Thyroid gland (tissue), 4 donors: Measurements from ENCODE around the gene DOC2A. TPM values are rescaled to one million over a fixed set of nuclear protein-coding genes. Genes with fewer than 3 reads are reported as not detected.

Experiments
- DNase-seq, 2 donors: peaks; one replicate each; pipeline ENCODE4 v3.0.0-alpha.2; 2019
- H3K27ac ChIP-seq, 3 donors: fragments of 200-600 bp; sonication (generic); 1 replicate in 2 of 3; 2 replicates in 1 of 3; pipeline ENCODE4 v1.5.1; 2016 to 2019; ENCODE audit warnings: mild to moderate bottlenecking in 1 of 3, moderate library complexity in 1 of 3
- H3K27me3 ChIP-seq: fragments of 200-600 bp; sonication (generic); one replicate; pipeline ENCODE4 v1.5.1; 2019
- H3K36me3 ChIP-seq, 2 donors: fragments of 200-600 bp; sonication (generic); one replicate each; pipeline ENCODE4 v1.5.1; 2016 to 2019
- H3K4me1 ChIP-seq, 2 donors: fragments of 200-600 bp; sonication (generic); one replicate each; pipeline ENCODE4 v1.5.1; 2017 to 2019
- H3K4me3 ChIP-seq, 3 donors: fragments of 200-600 bp; sonication (generic); replicated peaks in 1 of 3; 1 replicate in 2 of 3; 2 replicates in 1 of 3; pipeline ENCODE4 v1.5.1; 2016; ENCODE audit warnings: mild to moderate bottlenecking in 1 of 3
- H3K9me3 ChIP-seq: fragments of 200-600 bp; sonication (generic); one replicate; pipeline ENCODE4 v1.5.1; 2017
- POLR2A ChIP-seq, 2 donors: fragments of 450-650 bp; IDR thresholded peaks; one replicate each; pipeline ENCODE4 v1.6.1; 2017; ENCODE audit warnings: antibody characterized with exemption in 2 of 2, mild to moderate bottlenecking in 2 of 2, moderate library complexity in 1 of 2
- WGBS, 2 donors: methylation state at CpG; one replicate each; pipeline ENCODE4 v1.1.5; 2017; 5-methylcytosine and 5-hydroxymethylcytosine counted together
- intact Hi-C: fragments of 100-400 bp; cut with DNase I; formaldehyde crosslinking; loops from one replicate; pipeline ENCODE4 v1.15.1; 2023
- total RNA-seq, 4 donors: library from RNA; depleted of rRNA; stranded (reverse); fragments of >200 nt; gene quantifications; one replicate each; pipeline ENCODE4 v1.2.3, GENCODE V29; 2016
- TF ChIP-seq, protein P1 (sequence below), 6 experiments: fragments of 200-600 bp in 3 of 6; fragments of 450-650 bp in 3 of 6; sonication (generic) in 3 of 6; IDR thresholded peaks; one replicate each; pipeline ENCODE4 v1.5.1; 2016 to 2019; ENCODE audit warnings: antibody characterized with exemption in 6 of 6, mild to moderate bottlenecking in 2 of 6, inconsistent platforms in 1 of 6, moderate library complexity in 1 of 6

DOC2A gene
- total RNA-seq, 4 donors from 2014 or later = 0.22 to 1.2 (median 0.94) TPM; not detected in 1

DNA sequence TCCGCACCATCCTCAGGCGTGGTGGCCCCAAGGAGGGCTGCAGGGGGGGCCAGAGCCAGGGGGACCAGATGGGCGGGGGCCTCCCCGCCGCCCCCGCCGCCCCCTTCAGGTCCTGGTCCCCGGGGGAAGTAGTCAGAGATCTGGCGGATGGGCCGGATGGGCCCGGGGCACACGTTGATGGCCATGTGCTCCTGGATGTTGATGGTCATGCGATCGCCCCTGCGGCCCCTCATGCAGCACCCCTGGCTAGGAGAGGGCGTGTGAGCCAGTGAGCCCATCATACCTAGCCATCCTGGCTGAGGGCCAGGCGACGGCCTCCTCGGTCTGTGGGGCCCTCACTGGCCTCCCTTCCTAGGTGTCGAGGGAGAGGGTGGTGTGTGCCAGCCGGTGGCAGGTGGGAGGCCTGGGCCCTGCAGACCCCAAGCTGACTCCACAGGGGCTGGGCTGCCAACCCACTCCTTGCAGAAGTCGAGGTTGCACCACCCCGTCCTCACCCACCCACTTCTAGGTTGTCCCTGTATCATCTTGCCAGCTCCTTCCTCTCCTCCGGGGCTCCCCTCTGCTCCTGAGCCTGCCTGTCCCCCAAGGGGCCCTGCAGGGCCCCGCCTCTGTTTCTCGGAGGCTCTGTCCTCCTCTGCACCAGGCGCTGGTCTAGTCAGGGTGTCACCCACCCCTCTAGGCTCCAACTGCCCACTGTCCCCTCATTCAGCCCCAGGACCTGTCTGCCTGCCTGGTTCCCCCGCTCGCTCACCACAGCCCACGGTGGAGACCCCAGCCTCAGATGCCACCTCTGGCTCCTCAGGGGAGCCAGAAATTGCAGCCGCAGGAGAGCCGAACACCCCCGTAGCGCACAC lies 610 bp downstream of the DOC2A start:
- TF ChIP-seq, protein P1, sequence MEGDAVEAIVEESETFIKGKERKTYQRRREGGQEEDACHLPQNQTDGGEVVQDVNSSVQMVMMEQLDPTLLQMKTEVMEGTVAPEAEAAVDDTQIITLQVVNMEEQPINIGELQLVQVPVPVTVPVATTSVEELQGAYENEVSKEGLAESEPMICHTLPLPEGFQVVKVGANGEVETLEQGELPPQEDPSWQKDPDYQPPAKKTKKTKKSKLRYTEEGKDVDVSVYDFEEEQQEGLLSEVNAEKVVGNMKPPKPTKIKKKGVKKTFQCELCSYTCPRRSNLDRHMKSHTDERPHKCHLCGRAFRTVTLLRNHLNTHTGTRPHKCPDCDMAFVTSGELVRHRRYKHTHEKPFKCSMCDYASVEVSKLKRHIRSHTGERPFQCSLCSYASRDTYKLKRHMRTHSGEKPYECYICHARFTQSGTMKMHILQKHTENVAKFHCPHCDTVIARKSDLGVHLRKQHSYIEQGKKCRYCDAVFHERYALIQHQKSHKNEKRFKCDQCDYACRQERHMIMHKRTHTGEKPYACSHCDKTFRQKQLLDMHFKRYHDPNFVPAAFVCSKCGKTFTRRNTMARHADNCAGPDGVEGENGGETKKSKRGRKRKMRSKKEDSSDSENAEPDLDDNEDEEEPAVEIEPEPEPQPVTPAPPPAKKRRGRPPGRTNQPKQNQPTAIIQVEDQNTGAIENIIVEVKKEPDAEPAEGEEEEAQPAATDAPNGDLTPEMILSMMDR (IDR thresholded peaks at IDR 0.05) = no peak
- no peak for TF ChIP-seq POLR2A (IDR thresholded peaks at IDR 0.05)
- peaks cover 12 to 18% of the 10 kb centered on the region in 2 donors for H3K4me1 ChIP-seq
- H3K27me3 ChIP-seq = peaks cover 20% of the 10 kb centered on the region
- H3K36me3 ChIP-seq = no peaks in the 10 kb centered on the region
- no peak overlapping the region for H3K4me3 ChIP-seq
- no peaks in the 10 kb centered on the region for H3K9me3 ChIP-seq
- no peak for DNase-seq
- intact Hi-C loops = no loop called here
- no peak overlapping the region for H3K27ac ChIP-seq
- 11 to 23% methylated on average over 11 to 14 of the region's 34 CpGs for WGBS, 2 donors

DNA sequence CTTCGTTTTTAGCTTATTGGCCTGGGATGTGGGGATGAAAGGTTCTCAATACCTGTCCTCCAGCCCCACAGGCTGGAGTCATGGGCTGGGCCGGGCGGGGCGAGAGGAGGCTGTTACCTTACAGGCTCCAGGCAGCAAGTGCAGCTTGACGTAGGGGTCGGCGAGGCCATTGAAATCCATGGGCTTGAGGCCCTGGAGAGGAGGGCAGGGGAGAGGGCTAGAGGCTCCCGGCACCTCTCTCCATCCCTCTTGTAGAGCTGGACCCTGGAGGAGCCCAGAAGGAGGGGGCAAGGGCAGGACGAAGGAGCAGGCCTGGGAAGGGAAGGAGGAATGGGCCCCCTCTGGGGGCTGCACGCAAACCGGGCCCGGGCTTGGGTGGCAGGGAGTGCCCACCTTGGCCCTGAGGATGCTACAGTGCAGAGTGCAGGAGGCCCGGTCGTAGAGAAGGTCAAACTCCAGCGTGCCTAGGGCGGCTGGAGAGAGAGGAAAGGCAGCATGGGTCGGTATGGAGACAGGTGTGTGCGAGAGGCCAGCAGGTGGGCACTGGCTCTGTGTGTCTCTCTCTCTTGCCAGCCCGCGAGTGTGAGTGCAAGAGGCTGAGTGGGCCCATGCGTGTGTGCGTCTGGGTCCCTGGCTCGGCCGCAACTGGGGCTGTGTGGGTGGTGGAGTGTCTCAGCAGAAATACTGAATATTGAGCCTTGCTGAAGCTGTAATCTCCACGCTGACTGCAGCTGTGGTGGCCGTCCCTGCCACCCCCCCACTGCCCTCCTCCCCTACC lies 1.6 kb downstream of the DOC2A start:
- Histone ChIP-seq H3K4me1 (peaks cover 9 to 13% of the 10 kb centered on the region in 2 donors), H3K9me3 (no peaks in the 10 kb centered on the region), H3K27ac (no peak overlapping the region), H3K4me3 (no peak overlapping the region), H3K36me3 (no peaks in the 10 kb centered on the region), H3K27me3 (peaks cover 20% of the 10 kb centered on the region)
- 40 to 46% methylated on average over 22 to 25 of the region's 26 CpGs for WGBS, 2 donors
- TF ChIP-seq, protein P1 (IDR thresholded peaks at IDR 0.05) = no peak
- TF ChIP-seq POLR2A (IDR thresholded peaks at IDR 0.05) = no peak
- DNase-seq = no peak
- intact Hi-C loops = no loop called here

DNA sequence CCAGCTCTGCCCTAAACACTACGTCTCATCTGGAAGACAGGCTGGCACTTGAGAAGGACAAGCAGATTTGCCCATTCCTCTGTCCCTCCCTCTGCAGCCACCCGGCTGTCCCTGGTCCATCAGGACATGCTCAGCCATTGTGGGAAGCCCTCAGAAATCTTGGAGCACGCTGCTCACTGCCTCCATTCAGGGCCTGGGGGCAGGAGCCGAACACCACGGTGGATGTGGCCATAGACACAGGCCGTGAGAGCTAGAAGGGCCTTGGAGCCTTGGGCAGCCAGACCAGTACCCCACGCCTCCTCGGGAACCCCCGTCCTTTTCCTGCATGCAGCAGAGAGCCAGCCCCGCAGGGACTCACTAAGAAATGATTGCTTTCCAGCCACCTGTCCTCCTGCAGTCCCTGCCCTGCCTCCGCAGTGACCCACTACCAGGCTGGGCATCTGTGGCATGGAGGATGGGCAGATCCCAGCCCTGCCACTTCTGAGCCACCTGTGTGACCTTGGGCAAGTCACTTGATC lies 3.4 kb downstream of the DOC2A start:
- no peaks in the 10 kb centered on the region for H3K36me3 ChIP-seq
- no peak for TF ChIP-seq POLR2A (IDR thresholded peaks at IDR 0.05)
- TF ChIP-seq, protein P1 (IDR thresholded peaks at IDR 0.05) = no peak
- H3K4me3 ChIP-seq = no peak overlapping the region
- H3K27me3 ChIP-seq = peaks cover 20% of the 10 kb centered on the region
- H3K27ac ChIP-seq = no peak overlapping the region
- DNase-seq = no peak
- no peaks in the 10 kb centered on the region for H3K9me3 ChIP-seq
- intact Hi-C loops = no loop called here
- WGBS, 2 donors = 62 to 73% methylated on average over 5 to 9 of the region's 11 CpGs
- H3K4me1 ChIP-seq = peaks cover 9 to 13% of the 10 kb centered on the region in 2 donors

DNA sequence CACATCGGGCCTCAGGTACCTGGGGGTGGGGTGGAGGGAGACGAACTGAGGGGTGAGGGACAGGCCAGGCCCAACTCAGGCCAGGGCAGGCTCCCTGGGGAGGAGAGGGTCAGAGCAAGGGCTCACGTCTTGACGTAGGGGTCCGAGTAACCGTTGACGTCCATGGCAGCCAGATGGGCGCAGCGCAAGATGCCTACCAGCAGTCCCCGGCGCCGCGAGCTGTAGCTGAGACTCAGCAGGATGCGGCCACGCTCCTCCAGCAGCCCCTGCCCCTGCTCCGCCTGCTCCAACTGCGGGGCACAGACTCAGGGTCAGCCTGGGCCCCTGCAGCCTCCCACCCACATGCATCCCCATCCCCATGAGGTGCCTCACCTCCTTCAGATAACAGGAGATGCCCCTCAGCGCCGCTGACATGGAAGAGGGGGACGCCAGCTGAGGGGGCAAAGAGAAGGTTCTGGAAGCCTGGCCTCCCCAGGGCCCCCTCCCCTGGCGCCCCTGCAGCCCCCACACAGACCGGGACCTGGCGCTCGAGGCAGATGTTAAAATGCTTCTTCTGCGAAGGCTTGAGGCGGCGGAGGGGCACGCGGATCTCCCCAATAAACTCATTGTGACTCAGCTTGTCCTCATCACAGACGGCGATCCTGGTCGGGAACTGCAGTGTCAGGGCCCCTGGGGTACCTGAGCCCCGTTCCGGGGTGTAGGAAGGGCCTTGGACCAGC lies 4.0 kb downstream of the DOC2A start:
- Histone ChIP-seq H3K27ac (no peak overlapping the region), H3K27me3 (peaks cover 20% of the 10 kb centered on the region), H3K9me3 (no peaks in the 10 kb centered on the region), H3K4me1 (peaks cover 9 to 13% of the 10 kb centered on the region in 2 donors), H3K36me3 (peaks cover 0 to 2% of the 10 kb centered on the region in 2 donors), H3K4me3 (no peak overlapping the region)
- WGBS, 2 donors = 79 to 83% methylated on average over 22 to 25 of the region's 34 CpGs
- intact Hi-C loops = no loop called here
- no peak for DNase-seq
- TF ChIP-seq POLR2A (IDR thresholded peaks at IDR 0.05) = no peak
- TF ChIP-seq, protein P1 (IDR thresholded peaks at IDR 0.05) = no peak
